Erythroblast (primary cell): Measurements from ENCODE around the gene NOVA2.

Experiments
- DNase-seq, 2 experiments: peaks; one replicate each; lab custom pipeline; 2025; lab: John Stamatoyannopoulos, UW
- GATA1 ChIP-seq: IDR thresholded peaks from 2 replicates; pipeline ENCODE4 v1.6.1; 2011; ENCODE audit warnings: low read depth, mild to moderate bottlenecking, control low read depth, low read length, moderate library complexity
- POLR2A ChIP-seq: IDR thresholded peaks from 2 replicates; pipeline ENCODE4 v1.6.1; 2011; ENCODE audit warnings: mild to moderate bottlenecking, low read length

The NOVA2 gene

GRCh38 chr19:45962021-45962420, 11.6 kb downstream of the NOVA2 start:
- TF ChIP-seq POLR2A, result no peak
- TF ChIP-seq GATA1, result no peak
- DNase-seq, result no peak

DNA sequence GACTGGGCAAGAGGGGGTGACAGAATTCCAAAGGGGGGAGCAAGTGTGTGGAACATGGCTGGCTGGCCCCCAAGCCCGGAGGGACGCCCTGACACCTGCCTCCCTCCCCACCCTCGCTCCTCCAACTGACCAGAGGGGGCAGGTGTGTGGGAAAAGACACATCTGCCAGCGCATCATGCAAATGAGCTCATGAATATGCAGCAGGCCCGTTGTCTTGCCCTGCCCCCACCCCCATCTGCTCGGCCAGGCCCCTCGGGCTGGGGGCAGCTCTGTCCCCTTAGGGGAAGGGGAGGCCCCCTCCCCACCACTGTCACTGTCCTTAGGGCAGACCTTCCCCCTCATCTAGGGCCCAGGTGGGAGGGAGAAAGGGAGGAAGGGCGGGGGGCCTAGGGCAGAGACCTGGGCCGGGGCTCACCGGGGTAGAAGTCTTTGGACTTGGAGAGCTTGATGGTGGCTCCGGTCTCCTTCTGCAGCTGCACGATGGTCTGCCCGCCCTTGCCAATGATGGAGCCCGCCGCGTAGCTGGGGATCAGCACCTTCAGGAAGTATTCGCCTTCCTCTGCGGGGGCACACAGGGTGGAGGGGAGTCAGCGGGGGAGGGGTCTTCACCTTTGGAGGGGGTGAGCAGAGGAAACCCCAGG, 12.9 kb downstream of the NOVA2 start:
- DNase-seq, result no peak
- TF ChIP-seq POLR2A (no peak), GATA1 (no peak)

DNA sequence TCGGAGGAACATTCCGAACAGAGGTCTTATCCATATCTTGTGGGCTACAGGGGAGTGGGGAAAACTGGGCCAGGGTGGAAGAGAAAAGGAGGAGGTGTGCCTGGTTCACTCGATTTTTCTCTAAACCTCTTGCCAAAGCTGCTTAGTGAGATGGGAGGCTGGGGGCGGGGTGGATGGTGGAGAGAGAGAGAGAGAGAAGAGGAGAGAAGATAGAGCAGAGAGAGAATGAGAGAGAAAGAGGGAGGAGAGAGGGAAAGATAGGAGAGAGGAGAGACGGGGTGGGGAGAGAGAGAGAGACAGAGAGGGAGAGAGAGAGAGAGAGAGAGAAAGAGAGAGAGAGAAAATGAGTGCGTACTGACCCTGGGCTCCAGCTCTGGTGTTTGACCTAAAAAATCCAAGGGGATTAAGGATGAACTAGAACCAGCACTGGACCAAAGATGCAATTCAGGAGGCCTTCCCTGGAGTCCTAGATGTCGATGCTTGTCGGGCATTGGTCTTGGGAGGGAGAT, 14.1 kb downstream of the NOVA2 start:
- TF ChIP-seq GATA1 (no peak), POLR2A (no peak)
- DNase-seq, result no peak

DNA sequence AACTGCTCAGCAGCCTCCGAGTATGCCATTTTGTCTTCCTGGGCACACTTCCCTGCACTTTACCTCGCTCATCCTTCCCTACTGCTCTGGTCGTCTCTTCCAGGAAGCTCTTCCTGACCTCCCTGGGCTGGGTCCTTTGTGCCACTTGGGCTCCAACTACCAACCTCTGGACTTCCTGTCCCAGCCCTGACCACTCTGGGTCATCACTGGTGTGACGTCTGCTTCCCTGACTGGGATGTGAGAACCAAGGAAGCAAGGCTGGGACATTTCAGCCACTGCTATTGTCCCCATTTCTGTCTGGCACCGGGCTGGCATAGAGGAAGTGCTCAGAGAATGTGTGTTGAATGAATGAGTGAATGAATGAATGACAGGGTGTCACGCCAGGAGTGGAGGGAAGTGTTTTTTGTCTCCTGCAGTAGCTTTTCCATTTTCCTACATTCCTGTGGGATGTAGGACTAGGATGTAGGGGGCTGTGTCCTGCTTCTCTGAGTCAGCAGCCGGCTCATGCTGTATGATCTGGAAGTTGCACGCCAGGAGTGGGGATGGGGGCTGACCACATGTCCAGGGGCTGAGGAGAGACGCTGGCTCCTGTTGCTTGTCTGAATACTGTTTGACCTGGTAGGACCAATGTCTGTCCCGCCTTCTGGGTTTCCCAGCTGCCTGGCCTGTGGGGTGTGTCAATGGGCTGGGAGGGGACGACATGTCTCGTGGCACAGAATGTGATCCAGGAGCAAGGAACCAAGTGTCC, 14.7 kb downstream of the NOVA2 start:
- TF ChIP-seq GATA1, result no peak
- no peak for TF ChIP-seq POLR2A
- DNase-seq, result no peak

GRCh38 chr19:45958320-45958719, 15.3 kb downstream of the NOVA2 start:
- TF ChIP-seq GATA1, result no peak
- TF ChIP-seq POLR2A, result no peak
- no peak for DNase-seq

GRCh38 chr19:45955905-45956608, 17.6 kb downstream of the NOVA2 start:
- TF ChIP-seq POLR2A (no peak), GATA1 (no peak)
- no peak for DNase-seq

DNA sequence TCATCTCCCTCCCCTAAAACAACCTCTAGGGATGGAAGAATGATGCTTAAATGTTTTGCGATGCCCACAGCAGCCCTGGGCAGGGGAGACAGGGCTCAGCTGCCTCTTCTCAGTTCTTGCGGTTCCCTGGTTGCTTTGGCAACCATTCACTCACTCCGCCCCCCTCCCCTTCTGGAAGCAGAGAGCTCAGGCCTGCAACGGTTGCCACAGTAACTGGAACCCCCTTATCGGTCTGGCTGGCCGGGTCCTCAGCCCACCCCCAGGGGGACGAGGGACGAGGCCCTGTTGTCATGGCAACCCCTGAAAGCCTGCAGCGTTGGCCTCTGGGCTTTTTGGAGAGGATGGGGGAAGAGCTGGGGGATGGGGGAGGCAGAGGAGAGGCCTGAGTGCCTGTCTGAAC, 19.5 kb downstream of the NOVA2 start:
- DNase-seq, result no peak
- TF ChIP-seq POLR2A, result no peak
- TF ChIP-seq GATA1, result no peak

DNA sequence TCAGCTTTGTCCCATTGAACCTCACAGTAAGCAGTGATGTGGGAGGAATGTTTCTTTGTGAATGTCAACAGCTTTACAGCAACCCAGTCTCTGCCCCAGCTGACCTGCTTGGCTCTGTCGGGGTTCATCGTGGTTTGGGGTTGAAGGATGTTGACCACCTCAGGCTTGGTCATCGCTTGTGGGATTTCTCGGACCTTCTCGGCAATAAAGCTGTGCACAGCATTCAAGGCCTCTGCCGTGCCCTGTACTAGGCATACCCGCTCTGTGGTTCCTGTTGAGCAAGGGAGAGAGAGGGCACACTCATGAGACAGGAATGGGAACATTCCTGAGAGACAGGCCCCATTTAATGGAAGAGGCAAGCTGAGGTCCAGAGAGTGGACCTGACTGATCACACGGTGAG, 20.0 kb downstream of the NOVA2 start:
- TF ChIP-seq POLR2A, result no peak
- TF ChIP-seq GATA1, result no peak

DNA sequence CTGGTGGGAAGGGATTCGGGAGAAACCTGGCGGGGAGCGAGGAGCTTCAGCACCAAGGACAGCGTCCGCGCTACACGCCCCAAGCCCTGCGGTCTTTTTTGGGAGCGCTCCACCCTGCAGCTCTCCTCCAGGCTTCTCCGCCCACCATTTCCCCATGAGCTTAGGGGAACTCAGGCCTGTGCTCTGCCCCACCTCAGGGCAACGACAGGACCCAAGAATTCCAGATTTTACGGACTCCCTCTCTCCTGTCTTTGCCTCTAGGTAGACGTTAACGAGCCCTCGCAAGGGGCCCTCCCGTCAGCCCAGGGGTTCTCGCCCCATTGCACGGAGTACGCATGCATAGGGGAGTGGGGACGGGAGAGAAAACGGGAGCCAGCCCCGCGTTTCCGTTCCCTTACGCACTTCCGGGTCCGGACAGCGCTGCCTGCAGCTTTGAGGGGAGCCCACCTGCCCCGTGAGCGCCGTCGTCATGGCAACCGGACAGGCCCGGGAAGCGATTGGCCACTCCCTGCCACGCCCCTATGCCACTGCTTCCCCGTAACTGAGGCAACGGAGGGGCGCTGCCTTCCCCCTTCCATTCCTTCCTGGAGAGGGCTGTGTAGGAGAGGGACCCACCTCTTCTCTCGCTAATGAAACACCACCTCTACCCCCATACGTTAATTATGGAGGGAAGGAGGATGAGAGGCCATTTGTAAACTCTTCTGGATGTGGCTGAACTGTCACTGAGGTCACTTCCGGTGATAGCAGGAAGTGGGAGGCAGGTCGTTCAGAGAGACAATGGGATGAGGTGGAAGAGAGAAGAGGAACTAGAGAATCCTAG, 20.8 kb downstream of the NOVA2 start:
- no peak for TF ChIP-seq POLR2A
- no peak for TF ChIP-seq GATA1
- peak; percentile 48 to 66 for DNase-seq

More for the DNA sequence above, 20.0 kb downstream of the NOVA2 start:
- no peak for DNase-seq

DNA sequence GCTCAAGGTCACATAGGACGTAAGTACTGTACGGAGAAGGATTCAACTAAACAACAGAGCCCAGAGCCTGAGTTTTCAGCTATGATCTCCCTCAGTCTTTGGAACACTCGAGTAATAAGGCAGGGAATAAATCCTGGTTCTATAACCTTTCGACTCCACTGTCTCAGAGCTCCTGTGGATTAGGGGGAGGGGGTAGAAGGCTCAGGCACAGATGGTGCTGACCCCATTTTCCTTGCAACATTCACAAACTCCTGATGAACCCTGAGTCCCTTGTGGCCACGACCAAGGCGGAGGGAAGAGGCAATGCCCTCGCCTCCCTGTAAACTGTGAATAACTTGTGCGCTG, 21.4 kb downstream of the NOVA2 start:
- no peak for DNase-seq
- TF ChIP-seq POLR2A (no peak), GATA1 (no peak)

GRCh38 chr19:45947926-45948325, 25.7 kb downstream of the NOVA2 start:
- DNase-seq, result no peak

DNA sequence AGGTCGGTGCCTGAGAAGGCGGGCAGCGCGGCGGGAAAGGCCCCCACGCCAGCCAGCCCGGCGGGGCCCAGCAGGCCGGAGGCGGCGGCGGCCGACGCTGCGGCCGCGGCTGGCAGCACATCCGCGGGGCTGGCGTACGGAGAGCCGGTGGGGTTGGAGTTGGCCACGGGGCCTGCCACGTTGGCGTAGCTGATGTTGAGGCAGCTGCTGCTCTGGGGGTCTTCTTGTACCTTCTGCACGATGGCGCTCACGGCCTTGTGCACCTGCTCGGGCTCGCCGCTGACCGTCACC, 33.2 kb downstream of the NOVA2 start:
- DNase-seq, result no peak
- no peak for TF ChIP-seq GATA1
- TF ChIP-seq POLR2A, result no peak

More at GRCh38 chr19:45947926-45948325, 25.7 kb downstream of the NOVA2 start:
- no peak for TF ChIP-seq GATA1
- TF ChIP-seq POLR2A, result no peak

DNA sequence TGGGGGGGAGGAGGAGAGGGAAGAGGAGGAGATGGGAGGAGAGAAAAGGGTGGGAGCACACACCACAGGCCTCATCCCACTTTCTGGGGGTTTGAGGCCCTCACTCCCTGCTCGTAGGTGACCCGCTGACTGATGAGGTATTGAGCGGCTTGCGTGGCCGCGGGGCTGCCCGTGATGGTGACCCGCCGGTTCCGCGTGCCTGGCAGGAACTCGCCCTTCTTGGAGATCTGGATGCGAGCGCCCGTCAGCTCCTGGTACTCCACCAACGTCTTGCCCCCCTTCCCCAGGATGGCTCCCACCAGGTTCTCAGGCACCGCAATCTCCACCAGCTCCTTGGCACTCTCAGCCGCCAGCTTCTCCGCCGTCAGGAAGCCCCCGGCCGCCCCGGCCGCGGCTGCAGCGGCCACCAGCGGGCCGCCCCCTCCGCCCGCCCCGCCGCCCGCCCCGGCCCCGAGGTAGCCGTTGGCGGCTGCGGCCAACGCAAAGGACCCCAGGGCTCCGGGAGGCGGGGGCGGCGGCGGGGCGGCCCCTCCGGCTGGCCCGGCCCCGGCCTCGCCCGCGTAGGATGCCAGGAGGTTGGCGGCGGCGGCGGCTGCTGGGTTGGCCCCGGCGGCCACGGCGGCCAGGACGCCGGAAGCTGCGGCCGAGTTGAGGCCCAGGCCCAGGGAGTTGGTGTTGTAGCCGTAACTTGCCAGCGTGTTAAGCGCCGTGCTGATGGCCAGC, 33.7 kb downstream of the NOVA2 start:
- no peak for TF ChIP-seq POLR2A
- TF ChIP-seq GATA1, result no peak
- DNase-seq, result no peak
